Right lobe of liver (tissue), 4 donors: Measurements from ENCODE around the gene VRK3.

ENCODE experiments used
- CTCF ChIP-seq, 4 donors: fragments of 200-600 bp in 3 of 4; fragments of 450-650 bp in 1 of 4; IDR thresholded peaks; one replicate each; pipeline versions ENCODE4 v1.5.1 to v1.8.0; 2016 to 2022; ENCODE audit warnings: antibody characterized with exemption in 4 of 4, mild to moderate bottlenecking in 2 of 4
- POLR2A ChIP-seq: fragments of 450-650 bp; IDR thresholded peaks from one replicate; pipeline ENCODE4 v1.6.1; 2017; ENCODE audit warnings: antibody characterized with exemption, mild to moderate bottlenecking
- donor health status: DM: no; HTN: no; CAD: no.
- donor health status: DM: no; HTN: no; CAD: no.
- donor health status: DM: no; HTN: yes; CAD: no.

- TF ChIP-seq CTCF (IDR thresholded peaks at IDR 0.05) (no peak), POLR2A (no peak)
Observed at GRCh38 chr19:50022823-50023222, 2.3 kb downstream of the VRK3 start.
